Measurements from ENCODE around the gene PNLIPRP3. TPM values are rescaled to one million over a fixed set of nuclear protein-coding genes. Genes with fewer than 3 reads are reported as not detected.

Gene PNLIPRP3
- total and polyA plus RNA-seq, 10 of the 15 experiments (the other 5 are each of a cell fraction or from before 2014, with no cell fraction given): 0.03 TPM; not detected in 9

- RAD21 ChIA-PET (ENCODE audit: unreplicated experiment): no interaction called here
- in situ Hi-C loops (cut with MboI) (no loop called here), intact Hi-C loops (cut with micrococcal nuclease; ENCODE audit: unreplicated experiment) (no loop called here)
- no peak overlapping the region for H2AFZ ChIP-seq (ENCODE audit: control insufficient read depth, low read depth, low read length)
- no peaks in the 10 kb centered on the region for H3K79me2 ChIP-seq (ENCODE audit: control insufficient read depth, insufficient read depth, low read length)
- WGBS (ENCODE audit: insufficient coverage, insufficient replicate concordance, low lambda C conversion rate, missing lambda C conversion rate): 4% methylated on average over 3 of the region's 3 CpGs
- no peaks in the 10 kb centered on the region for H3K36me3 ChIP-seq (ENCODE audit: control insufficient read depth in 2 of 2, insufficient read depth in 2 of 2, low read length in 1 of 2)
- ATAC-seq (no peak), FAIRE-seq (no peak), DNase-seq (ENCODE audit: low read depth, low spot score) (no peak)
- H4K20me1 ChIP-seq (ENCODE audit: control insufficient read depth, insufficient read depth): no peaks in the 10 kb centered on the region
- H3K4me2 ChIP-seq (ENCODE audit: control insufficient read depth, insufficient read depth): no peak overlapping the region
- no peaks in the 10 kb centered on the region for H3K27me3 ChIP-seq (replicated peaks in 1 of 2; ENCODE audit: control insufficient read depth in 2 of 2, insufficient read depth in 2 of 2, low read length in 1 of 2)
- CTCF ChIA-PET: no interaction called here
- H3K9ac ChIP-seq (ENCODE audit: control insufficient read depth, insufficient read depth, low read length): no peak overlapping the region
- no peaks in the 10 kb centered on the region for H3K9me3 ChIP-seq (replicated peaks; ENCODE audit: control insufficient read depth, insufficient read depth, low read length)
- no TSS peak for BruUV-seq (replicated peaks)
- no peak overlapping the region for H3K4me3 ChIP-seq
- POLR2A ChIA-PET: no interaction called here
- SMC1A ChIA-PET (ENCODE audit: uncharacterized antibody, unreplicated experiment): no interaction called here
- H3K4me1 ChIP-seq (ENCODE audit: control insufficient read depth, insufficient read depth, low read length): no peaks in the 10 kb centered on the region
- TF ChIP-seq POLR2A (IDR thresholded peaks at IDR 0.05; ENCODE audit: low read depth, low read length) (no peak), SIN3A (IDR thresholded peaks at IDR 0.05; ENCODE audit: low read depth, low read length) (no peak)
- H3K27ac ChIP-seq (ENCODE audit: control insufficient read depth, insufficient read depth): no peak overlapping the region
Observed at GRCh38 chr10:116465546-116465945, 37.9 kb downstream of the PNLIPRP3 start.

DNA sequence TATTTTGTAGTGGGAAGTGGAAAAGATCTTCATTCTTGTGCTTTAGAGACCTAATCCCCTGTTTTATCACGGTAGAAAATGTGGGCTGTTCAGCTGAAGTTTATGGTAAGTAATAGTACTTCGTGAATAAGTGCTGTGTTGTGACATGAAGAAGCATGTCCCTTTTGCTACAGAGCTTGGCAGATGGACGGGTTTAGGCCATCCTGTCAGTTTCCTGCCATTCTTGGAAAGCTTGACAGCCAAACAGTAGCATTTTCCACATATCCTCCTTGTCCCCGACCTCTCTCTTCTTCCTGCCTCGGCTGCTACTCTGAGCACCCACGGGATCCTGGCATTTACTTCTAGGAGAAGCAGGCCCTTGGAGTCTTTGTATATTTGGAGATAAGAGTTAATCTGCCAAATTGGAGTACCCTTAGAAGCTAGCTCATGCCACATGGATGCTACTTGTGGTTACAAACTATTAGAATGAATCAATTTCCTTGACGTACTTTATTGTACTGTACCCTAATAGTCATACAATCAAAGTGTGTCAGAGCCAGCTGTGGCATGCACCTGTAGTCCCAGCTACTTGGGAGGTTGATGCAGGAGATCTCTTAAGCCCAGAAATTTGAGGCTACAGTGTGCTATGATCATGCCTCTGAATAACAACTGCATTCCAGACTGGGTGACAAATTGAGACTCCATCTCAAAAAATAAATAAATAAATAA, 39.2 kb downstream of the PNLIPRP3 start:
- ChIA-PET SMC1A (ENCODE audit: uncharacterized antibody, unreplicated experiment) (no interaction called here), POLR2A (no interaction called here), RAD21 (ENCODE audit: unreplicated experiment) (no interaction called here), CTCF (interaction anchor here (1.3 kb wide), 1 partner anchor 23 kb away, joined by 6 read pairs; no protein-coding TSS in a partner anchor)
- Histone ChIP-seq H3K9me3 (replicated peaks; ENCODE audit: control insufficient read depth, insufficient read depth, low read length) (no peaks in the 10 kb centered on the region), H2AFZ (ENCODE audit: control insufficient read depth, low read depth, low read length) (no peak overlapping the region), H3K4me3 (no peak overlapping the region), H3K4me2 (ENCODE audit: control insufficient read depth, insufficient read depth) (no peak overlapping the region), H3K27ac (ENCODE audit: control insufficient read depth, insufficient read depth) (no peak overlapping the region), H4K20me1 (ENCODE audit: control insufficient read depth, insufficient read depth) (no peaks in the 10 kb centered on the region), H3K4me1 (ENCODE audit: control insufficient read depth, insufficient read depth, low read length) (no peaks in the 10 kb centered on the region), H3K36me3 (ENCODE audit: control insufficient read depth in 2 of 2, insufficient read depth in 2 of 2, low read length in 1 of 2) (no peaks in the 10 kb centered on the region), H3K27me3 (replicated peaks in 1 of 2; ENCODE audit: control insufficient read depth in 2 of 2, insufficient read depth in 2 of 2, low read length in 1 of 2) (no peaks in the 10 kb centered on the region), H3K9ac (ENCODE audit: control insufficient read depth, insufficient read depth, low read length) (no peak overlapping the region), H3K79me2 (ENCODE audit: control insufficient read depth, insufficient read depth, low read length) (no peaks in the 10 kb centered on the region)
- TF ChIP-seq, protein P1, sequence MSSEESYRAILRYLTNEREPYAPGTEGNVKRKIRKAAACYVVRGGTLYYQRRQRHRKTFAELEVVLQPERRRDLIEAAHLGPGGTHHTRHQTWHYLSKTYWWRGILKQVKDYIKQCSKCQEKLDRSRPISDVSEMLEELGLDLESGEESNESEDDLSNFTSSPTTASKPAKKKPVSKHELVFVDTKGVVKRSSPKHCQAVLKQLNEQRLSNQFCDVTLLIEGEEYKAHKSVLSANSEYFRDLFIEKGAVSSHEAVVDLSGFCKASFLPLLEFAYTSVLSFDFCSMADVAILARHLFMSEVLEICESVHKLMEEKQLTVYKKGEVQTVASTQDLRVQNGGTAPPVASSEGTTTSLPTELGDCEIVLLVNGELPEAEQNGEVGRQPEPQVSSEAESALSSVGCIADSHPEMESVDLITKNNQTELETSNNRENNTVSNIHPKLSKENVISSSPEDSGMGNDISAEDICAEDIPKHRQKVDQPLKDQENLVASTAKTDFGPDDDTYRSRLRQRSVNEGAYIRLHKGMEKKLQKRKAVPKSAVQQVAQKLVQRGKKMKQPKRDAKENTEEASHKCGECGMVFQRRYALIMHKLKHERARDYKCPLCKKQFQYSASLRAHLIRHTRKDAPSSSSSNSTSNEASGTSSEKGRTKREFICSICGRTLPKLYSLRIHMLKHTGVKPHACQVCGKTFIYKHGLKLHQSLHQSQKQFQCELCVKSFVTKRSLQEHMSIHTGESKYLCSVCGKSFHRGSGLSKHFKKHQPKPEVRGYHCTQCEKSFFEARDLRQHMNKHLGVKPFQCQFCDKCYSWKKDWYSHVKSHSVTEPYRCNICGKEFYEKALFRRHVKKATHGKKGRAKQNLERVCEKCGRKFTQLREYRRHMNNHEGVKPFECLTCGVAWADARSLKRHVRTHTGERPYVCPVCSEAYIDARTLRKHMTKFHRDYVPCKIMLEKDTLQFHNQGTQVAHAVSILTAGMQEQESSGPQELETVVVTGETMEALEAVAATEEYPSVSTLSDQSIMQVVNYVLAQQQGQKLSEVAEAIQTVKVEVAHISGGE (CRISPR knock-in tag; IDR thresholded peaks at IDR 0.05): no peak
- no peak for TF ChIP-seq MXI1 (IDR thresholded peaks at IDR 0.05; ENCODE audit: low read depth, low read length)
- no peak for TF ChIP-seq CHD4 (IDR thresholded peaks at IDR 0.05)
- TF ChIP-seq BRCA1 (IDR thresholded peaks at IDR 0.05; ENCODE audit: low read depth, low read length): no peak
- no peak for TF ChIP-seq TCF3 (IDR thresholded peaks at IDR 0.05; ENCODE audit: borderline replicate concordance, insufficient read depth, low read depth, low read length)
- no peak for TF ChIP-seq KLF5 (IDR thresholded peaks at IDR 0.05; ENCODE audit: partially characterized antibody)
- no peak for TF ChIP-seq ZNF274 (IDR thresholded peaks at IDR 0.05; ENCODE audit: insufficient read depth, insufficient read length)
- no peak for TF ChIP-seq PBX3 (IDR thresholded peaks at IDR 0.05; ENCODE audit: insufficient replicate concordance, low read depth, low read length)
- no peak for TF ChIP-seq MYC (IDR thresholded peaks at IDR 0.05; ENCODE audit: insufficient read depth, insufficient read length, insufficient replicate concordance, low read length, severe bottlenecking)
- no peak for TF ChIP-seq RAD51 (IDR thresholded peaks at IDR 0.05)
- ATAC-seq (no peak), DNase-seq (ENCODE audit: low read depth, low spot score) (no peak), FAIRE-seq (no peak)
- WGBS (ENCODE audit: insufficient coverage, insufficient replicate concordance, low lambda C conversion rate, missing lambda C conversion rate): 13% methylated on average over 7 of the region's 7 CpGs
- no TSS peak for BruUV-seq (replicated peaks)
- intact Hi-C loops (cut with micrococcal nuclease; ENCODE audit: unreplicated experiment): no loop called here
- in situ Hi-C loops (cut with MboI): no loop called here
